Right renal pelvis (tissue), 4 donors: ENCODE measurements around the gene UPK3BL2. TPM values are rescaled to one million over a fixed set of nuclear protein-coding genes. Genes with fewer than 3 reads are reported as not detected.
"Not testable (repeated sequence)": the region's sequence is repeated elsewhere in the genome, so short reads cannot be mapped to it uniquely, and the experiment has no call there.

Source experiments
- DNase-seq, 4 donors: peaks; one replicate each; pipeline ENCODE4 v3.0.0-alpha.2; 2013; ENCODE audit warnings: low read depth in 4 of 4, low spot score in 3 of 4, missing footprints in 1 of 4
- polyA plus RNA-seq, 4 donors: library from polyadenylated mRNA; unstranded; fragments of 120-200 nt; gene quantifications; one replicate each; pipeline ENCODE4 v1.2.1, GENCODE V29; 2013; ENCODE audit not compliant: insufficient read length in 4 of 4

Gene UPK3BL2
- polyA plus RNA-seq, 4 donors: 4.6 to 10.9 (median 6.4) TPM

GRCh38 chr7:102496861-102497260, 46.6 kb downstream of the UPK3BL2 start:
- not testable (repeated sequence) for DNase-seq

GRCh38 chr7:102494473-102495149, 48.9 kb downstream of the UPK3BL2 start:
- not testable (repeated sequence) for DNase-seq

GRCh38 chr7:102494026-102494425, 49.5 kb downstream of the UPK3BL2 start:
- not testable (repeated sequence) for DNase-seq

- DNase-seq: not testable (repeated sequence)
Observed at GRCh38 chr7:102493220-102493935, 50.1 kb downstream of the UPK3BL2 start.

GRCh38 chr7:102490529-102491075, 52.9 kb downstream of the UPK3BL2 start:
- not testable (repeated sequence) for DNase-seq

Other genes starting within 250 kb of the UPK3BL2 start
- gene SPDYE6, start 187.3 kb downstream of the UPK3BL2 start, polyA plus RNA-seq: 1 to 10 TPM in 3 of 4 donors, not detected in 1; 1.2 to 2.4 (median 1.4) TPM
- gene PRKRIP1, start 147.3 kb downstream of the UPK3BL2 start, polyA plus RNA-seq: 10 to 100 TPM; 33.3 to 38.4 (median 35.2) TPM
- gene ORAI2, start 110.1 kb downstream of the UPK3BL2 start, polyA plus RNA-seq: 10 to 100 TPM; 19.6 to 29.8 (median 21.4) TPM
- gene ALKBH4, start 78.8 kb downstream of the UPK3BL2 start, polyA plus RNA-seq: 10 to 100 TPM; 10.6 to 16.8 (median 11.5) TPM
- gene LRWD1, start 78.7 kb downstream of the UPK3BL2 start, polyA plus RNA-seq: 10 to 100 TPM; 17.9 to 23.8 (median 20.8) TPM
- gene POLR2J, start 64.8 kb downstream of the UPK3BL2 start, polyA plus RNA-seq: 10 to 100 TPM; 29.4 to 43.7 (median 31.6) TPM
- gene RASA4B, start 25.9 kb downstream of the UPK3BL2 start, polyA plus RNA-seq: 10 to 100 TPM in 2 of 4 donors, 1 to 10 TPM in 2; 7.5 to 22.2 (median 10.1) TPM
- 1 to 10 TPM; 1.6 to 3.4 (median 2.4) TPM for gene SPDYE2, start 7.5 kb upstream of the UPK3BL2 start, polyA plus RNA-seq
- 10 to 100 TPM; 58.9 to 81.7 (median 77.2) TPM for gene POLR2J3, start 28.9 kb upstream of the UPK3BL2 start, polyA plus RNA-seq
- 10 to 100 TPM; 23.9 to 42.4 (median 31.8) TPM for gene RASA4, start 73.1 kb upstream of the UPK3BL2 start, polyA plus RNA-seq
- gene UPK3BL1, start 99.1 kb upstream of the UPK3BL2 start, polyA plus RNA-seq: 10 to 100 TPM in 2 of 4 donors, 1 to 10 TPM in 2; 4.7 to 18.5 (median 11.1) TPM
- gene SPDYE2B, start 106.6 kb upstream of the UPK3BL2 start, polyA plus RNA-seq: under 1 TPM; 0.32 to 0.79 (median 0.68) TPM
- gene POLR2J2, start 128.0 kb upstream of the UPK3BL2 start, polyA plus RNA-seq: 1 to 10 TPM; 1.3 to 3.1 (median 2.2) TPM
- gene FAM185A, start 205.3 kb upstream of the UPK3BL2 start, polyA plus RNA-seq: 10 to 100 TPM; 10.1 to 12.3 (median 10.8) TPM